NT2/D1 (cell line): ENCODE measurements around the gene GPSM3.

Source experiments
- SUZ12 ChIP-seq: IDR thresholded peaks from 2 replicates; pipeline ENCODE4 v1.6.1; 2011; ENCODE audit not compliant: insufficient read length, insufficient read depth; ENCODE audit errors: extremely low read depth
- YY1 ChIP-seq: IDR thresholded peaks from 2 replicates; pipeline ENCODE4 v1.6.1; 2011; ENCODE audit not compliant: insufficient read length, insufficient read depth
- ZNF274 ChIP-seq: IDR thresholded peaks from 2 replicates; pipeline ENCODE4 v1.6.1; 2011; ENCODE audit warnings: mild to moderate bottlenecking, low read depth, low read length

DNA sequence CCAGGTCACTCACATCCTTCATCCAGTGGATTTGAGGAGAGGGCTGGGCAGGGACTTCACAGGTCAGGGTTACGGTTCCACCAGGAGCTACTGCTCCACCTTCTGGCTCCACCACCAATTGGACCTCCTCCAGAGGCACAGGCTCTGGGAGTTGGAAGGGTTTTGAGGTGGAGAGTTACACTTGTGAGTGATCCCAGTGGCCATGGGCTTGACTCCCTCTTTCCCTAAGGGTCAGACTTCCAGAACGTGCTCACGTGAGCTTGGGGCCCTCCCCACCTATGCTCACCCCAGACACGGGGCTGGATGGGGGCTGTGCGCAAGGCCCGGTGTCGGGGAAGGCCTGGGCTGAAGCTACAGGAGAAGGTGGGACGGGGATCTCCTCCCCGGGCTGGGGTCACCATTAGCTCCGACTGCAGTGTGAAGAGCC lies 9.9 kb downstream of the GPSM3 start:
- TF ChIP-seq SUZ12 (no peak), ZNF274 (no peak), YY1 (no peak)
